ENCODE measurements around the gene MAS1L.

DNA sequence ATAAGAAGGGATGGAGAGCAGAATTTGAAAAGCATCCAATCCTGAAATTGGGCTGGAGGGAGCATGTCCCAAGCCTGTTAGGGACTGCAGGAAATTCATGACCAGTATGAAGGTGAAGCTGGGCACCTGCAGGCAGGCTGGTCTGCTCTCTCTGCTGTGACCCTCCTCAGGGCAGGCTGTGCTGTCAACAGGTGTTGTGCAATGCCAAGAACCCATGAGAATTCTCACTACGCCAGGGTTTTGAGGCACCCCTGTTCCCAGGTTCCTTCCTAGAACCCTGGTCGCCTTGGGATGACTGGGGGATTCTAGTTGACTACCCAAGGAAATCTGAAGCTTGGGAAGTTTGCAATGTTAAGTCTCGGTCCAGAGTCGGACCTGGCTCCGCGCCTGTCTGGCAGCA lies 13.3 kb upstream of the MAS1L start:
- TF ChIP-seq, protein P1, sequence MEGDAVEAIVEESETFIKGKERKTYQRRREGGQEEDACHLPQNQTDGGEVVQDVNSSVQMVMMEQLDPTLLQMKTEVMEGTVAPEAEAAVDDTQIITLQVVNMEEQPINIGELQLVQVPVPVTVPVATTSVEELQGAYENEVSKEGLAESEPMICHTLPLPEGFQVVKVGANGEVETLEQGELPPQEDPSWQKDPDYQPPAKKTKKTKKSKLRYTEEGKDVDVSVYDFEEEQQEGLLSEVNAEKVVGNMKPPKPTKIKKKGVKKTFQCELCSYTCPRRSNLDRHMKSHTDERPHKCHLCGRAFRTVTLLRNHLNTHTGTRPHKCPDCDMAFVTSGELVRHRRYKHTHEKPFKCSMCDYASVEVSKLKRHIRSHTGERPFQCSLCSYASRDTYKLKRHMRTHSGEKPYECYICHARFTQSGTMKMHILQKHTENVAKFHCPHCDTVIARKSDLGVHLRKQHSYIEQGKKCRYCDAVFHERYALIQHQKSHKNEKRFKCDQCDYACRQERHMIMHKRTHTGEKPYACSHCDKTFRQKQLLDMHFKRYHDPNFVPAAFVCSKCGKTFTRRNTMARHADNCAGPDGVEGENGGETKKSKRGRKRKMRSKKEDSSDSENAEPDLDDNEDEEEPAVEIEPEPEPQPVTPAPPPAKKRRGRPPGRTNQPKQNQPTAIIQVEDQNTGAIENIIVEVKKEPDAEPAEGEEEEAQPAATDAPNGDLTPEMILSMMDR (IDR thresholded peaks at IDR 0.05), result no peak
- TF ChIP-seq POLR2AphosphoS5 (IDR thresholded peaks at IDR 0.05) (no peak), POLR2A (IDR thresholded peaks at IDR 0.05) (no peak), EP300 (IDR thresholded peaks at IDR 0.05) (no peak)

All from upper lobe of left lung (tissue), 4 donors.